HL-60 (cell line): ENCODE data around the gene PYGB.
"Not testable (repeated sequence)": the region's sequence is repeated elsewhere in the genome, so short reads cannot be mapped to it uniquely, and the experiment has no call there.

ENCODE experiments used
- DNase-seq, 2 experiments: peaks; one replicate each; pipeline ENCODE4 v3.0.0-alpha.2; 2010 to 2020; ENCODE audit warnings: low read depth in 1 of 2, low spot score in 1 of 2
- H3K27ac ChIP-seq: fragments of 250-450 bp; sonication (Bioruptor Pico); replicated peaks from 2 replicates; pipeline ENCODE4 v1.5.1; 2020; ENCODE audit warnings: mild to moderate bottlenecking, moderate library complexity
- H3K27me3 ChIP-seq: fragments of 250-450 bp; sonication (Bioruptor Pico); 2 replicates; pipeline ENCODE4 v1.5.1; 2021; ENCODE audit warnings: mild to moderate bottlenecking, moderate library complexity; ENCODE audit not compliant: insufficient read depth, poor library complexity, severe bottlenecking
- H3K4me3 ChIP-seq: replicated peaks from 2 replicates; pipeline ENCODE4 v1.5.1; 2011; ENCODE audit warnings: mild to moderate bottlenecking, control low read depth, low read length; ENCODE audit not compliant: insufficient read depth
- GABPA ChIP-seq: IDR thresholded peaks from 2 replicates; pipeline ENCODE4 v1.6.1; 2012; ENCODE audit warnings: low read depth
- POLR2AphosphoS5 ChIP-seq: IDR thresholded peaks from 2 replicates; pipeline ENCODE4 v1.6.1; 2012; ENCODE audit warnings: low read depth
- SPI1 ChIP-seq: IDR thresholded peaks from 2 replicates; pipeline ENCODE4 v1.6.1; 2012; ENCODE audit warnings: low read depth, mild to moderate bottlenecking, borderline replicate concordance
- TF ChIP-seq, protein P1 (sequence below): IDR thresholded peaks from 2 replicates; pipeline ENCODE4 v1.6.1; 2012; ENCODE audit warnings: low read depth; ENCODE audit not compliant: insufficient replicate concordance
- TF ChIP-seq, protein P2 (sequence below): IDR thresholded peaks from one replicate; pipeline ENCODE4 v1.5.1; 2011; ENCODE audit warnings: low read length, control low read depth, inconsistent platforms; ENCODE audit not compliant: insufficient read depth

Gene PYGB

DNA sequence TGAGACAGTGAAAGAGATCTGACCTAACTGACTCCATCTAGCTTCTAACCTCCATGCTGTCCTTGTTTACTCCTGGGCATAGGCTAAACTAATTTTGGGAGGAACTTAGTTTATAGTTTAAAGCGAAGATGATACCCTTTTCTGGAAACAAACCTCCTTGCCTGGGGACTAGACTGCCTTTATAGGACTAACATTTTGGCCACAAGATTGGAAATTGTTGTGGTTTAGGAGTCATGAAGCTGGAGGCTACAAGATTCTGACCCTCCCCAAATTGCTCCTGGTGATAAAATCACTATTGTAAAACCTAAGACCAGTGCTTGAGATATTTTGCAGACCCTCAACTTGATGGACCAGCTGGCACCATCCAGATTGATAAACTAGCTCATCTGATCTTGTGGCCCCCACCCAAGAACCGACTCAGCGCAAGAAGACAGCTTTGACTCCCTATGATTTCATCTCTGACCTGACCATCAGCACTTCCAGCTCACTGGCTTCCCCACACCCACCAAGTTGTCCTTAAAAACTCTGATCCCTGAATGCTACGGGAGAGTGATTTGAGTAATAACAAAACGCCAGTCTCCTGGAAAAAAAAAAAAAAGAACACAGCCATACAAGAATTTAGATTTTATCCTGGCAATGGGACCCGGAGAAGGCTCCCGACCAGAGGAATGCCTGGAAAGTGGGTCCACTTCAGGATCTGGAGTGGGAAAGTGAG, 79.8 kb downstream of the PYGB start:
- Histone ChIP-seq H3K4me3 (no peak overlapping the region), H3K27ac (no peak overlapping the region), H3K27me3 (no peaks in the 10 kb centered on the region)
- DNase-seq, result no peak
- TF ChIP-seq GABPA (no peak), SPI1 (no peak), POLR2AphosphoS5 (no peak)
- TF ChIP-seq, protein P1, sequence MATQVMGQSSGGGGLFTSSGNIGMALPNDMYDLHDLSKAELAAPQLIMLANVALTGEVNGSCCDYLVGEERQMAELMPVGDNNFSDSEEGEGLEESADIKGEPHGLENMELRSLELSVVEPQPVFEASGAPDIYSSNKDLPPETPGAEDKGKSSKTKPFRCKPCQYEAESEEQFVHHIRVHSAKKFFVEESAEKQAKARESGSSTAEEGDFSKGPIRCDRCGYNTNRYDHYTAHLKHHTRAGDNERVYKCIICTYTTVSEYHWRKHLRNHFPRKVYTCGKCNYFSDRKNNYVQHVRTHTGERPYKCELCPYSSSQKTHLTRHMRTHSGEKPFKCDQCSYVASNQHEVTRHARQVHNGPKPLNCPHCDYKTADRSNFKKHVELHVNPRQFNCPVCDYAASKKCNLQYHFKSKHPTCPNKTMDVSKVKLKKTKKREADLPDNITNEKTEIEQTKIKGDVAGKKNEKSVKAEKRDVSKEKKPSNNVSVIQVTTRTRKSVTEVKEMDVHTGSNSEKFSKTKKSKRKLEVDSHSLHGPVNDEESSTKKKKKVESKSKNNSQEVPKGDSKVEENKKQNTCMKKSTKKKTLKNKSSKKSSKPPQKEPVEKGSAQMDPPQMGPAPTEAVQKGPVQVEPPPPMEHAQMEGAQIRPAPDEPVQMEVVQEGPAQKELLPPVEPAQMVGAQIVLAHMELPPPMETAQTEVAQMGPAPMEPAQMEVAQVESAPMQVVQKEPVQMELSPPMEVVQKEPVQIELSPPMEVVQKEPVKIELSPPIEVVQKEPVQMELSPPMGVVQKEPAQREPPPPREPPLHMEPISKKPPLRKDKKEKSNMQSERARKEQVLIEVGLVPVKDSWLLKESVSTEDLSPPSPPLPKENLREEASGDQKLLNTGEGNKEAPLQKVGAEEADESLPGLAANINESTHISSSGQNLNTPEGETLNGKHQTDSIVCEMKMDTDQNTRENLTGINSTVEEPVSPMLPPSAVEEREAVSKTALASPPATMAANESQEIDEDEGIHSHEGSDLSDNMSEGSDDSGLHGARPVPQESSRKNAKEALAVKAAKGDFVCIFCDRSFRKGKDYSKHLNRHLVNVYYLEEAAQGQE, result no peak
- TF ChIP-seq, protein P2, sequence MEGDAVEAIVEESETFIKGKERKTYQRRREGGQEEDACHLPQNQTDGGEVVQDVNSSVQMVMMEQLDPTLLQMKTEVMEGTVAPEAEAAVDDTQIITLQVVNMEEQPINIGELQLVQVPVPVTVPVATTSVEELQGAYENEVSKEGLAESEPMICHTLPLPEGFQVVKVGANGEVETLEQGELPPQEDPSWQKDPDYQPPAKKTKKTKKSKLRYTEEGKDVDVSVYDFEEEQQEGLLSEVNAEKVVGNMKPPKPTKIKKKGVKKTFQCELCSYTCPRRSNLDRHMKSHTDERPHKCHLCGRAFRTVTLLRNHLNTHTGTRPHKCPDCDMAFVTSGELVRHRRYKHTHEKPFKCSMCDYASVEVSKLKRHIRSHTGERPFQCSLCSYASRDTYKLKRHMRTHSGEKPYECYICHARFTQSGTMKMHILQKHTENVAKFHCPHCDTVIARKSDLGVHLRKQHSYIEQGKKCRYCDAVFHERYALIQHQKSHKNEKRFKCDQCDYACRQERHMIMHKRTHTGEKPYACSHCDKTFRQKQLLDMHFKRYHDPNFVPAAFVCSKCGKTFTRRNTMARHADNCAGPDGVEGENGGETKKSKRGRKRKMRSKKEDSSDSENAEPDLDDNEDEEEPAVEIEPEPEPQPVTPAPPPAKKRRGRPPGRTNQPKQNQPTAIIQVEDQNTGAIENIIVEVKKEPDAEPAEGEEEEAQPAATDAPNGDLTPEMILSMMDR, result no peak

DNA sequence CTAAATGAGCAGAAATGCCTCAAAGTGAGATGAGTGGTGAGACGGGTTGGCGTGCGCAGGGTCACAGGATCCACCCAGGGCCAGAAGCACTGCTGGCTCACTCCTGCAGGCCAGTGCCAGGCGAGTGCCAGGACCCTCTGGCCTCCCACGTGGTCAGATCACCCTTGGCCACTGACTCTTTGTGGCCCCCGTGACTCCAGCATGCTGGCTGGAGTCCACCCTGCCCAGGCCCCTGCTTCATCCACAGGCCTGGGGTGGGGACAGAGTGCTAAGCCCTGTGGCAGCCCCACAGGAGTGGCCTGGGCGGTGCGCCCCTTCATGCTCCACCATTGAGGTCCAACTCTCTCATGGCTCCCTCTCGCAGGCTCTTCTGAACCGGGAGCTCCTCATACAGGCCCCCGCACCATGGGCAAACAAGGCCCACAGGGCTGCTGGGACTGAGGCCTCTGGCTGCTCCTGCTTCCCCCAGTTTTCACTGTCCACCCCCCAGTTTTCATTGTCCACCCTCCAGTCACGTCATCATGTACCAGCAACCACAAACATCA, 81.1 kb downstream of the PYGB start:
- no peak for DNase-seq
- Histone ChIP-seq H3K4me3 (no peak overlapping the region), H3K27ac (no peak overlapping the region), H3K27me3 (no peaks in the 10 kb centered on the region)
- TF ChIP-seq, protein P2, result no peak

DNA sequence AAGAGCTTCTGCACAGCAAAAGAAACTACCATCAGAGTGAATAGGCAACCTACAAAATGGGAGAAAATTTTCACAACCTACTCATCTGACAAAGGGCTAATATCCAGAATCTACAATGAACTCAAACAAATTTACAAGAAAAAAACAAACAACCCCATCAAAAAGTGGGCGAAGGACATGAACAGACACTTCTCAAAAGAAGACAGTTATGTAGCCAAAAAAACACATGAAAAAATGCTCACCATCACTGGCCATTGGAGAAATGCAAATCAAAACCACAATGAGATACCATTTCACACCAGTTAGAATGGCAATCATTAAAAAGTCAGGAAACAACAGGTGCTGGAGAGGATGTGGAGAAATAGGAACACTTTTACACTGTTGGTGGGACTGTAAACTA, 87.1 kb downstream of the PYGB start:
- DNase-seq, H3K27me3 ChIP-seq, H3K4me3 ChIP-seq, H3K27ac ChIP-seq: not testable (repeated sequence)

DNA sequence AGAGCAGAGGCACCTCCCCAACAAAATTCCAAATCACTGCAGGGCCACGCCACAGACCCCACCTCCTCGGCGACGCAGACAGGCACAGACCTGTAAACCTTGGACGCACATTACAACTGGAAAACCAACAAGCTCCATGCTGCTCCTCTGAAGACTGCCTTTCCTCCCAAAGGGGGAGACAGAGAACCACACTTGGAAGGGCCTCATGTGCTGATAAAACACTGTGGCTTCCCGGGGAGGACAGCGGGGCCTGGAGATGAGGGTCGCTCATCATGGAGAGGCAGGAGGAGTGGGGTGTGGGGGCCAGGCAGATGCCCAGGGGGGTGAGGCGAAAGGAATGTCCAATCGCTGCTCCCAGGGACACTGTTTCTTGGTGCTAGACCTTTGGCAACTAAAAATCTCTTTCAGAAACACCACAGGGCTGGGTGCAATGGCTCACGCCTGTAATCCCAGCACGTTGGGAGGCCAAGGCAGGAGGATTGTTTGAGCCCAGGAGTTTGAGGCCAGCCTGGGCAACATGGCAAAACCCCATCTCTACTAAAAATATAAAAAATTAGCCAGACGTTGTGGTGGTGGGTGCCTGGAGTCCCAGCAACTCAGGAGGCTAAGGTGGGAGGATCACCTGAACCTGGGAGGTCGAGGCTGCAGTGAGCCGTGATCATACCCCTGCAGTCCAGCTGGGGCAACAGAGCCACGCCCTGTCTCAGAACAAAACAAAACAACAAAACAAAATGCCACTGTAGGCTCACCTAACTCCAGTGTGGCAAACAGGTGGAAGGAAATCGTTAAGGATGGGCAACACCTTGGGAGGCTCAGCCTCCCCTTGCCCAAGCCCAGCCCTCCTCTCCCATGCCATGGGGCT, 88.9 kb downstream of the PYGB start:
- peak in 1 of 2 experiments; percentile 11 for DNase-seq
- H3K27ac ChIP-seq, result no peak overlapping the region

More for the DNA sequence above, 88.9 kb downstream of the PYGB start:
- Histone ChIP-seq H3K4me3 (no peak overlapping the region), H3K27me3 (no peaks in the 10 kb centered on the region)
- TF ChIP-seq, protein P2, result no peak
- TF ChIP-seq SPI1, result no peak
- TF ChIP-seq GABPA, result no peak
- TF ChIP-seq, protein P1, result no peak
- no peak for TF ChIP-seq POLR2AphosphoS5
